ENCODE data around the gene DRAP1.

Gene DRAP1

DNA sequence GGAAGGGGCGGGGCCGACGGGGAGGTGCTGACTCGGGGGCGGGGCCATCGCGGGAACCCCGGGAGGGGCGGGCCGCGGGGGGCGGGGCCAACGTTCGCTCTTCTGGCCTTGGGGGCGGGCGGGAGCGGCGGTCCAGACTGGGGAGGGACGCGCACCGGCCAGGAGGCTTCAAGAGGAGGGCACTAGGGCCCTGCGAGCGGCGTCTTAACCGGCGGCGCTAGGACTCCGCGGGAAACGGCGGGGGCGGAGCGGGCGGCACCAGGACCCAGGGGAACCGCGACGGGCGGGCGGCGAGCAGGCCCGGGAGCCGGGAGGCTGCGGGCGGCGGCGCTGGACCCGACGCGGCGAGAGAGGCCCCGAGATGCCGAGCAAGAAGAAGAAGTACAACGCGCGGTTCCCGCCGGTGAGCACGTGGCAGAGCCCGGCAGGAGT, at the start of gene DRAP1:
TSS of gene DRAP1 (plus strand) at position 286 of the 432 bp plus-strand sequence. CDS start at position 362, 76 bp downstream.
- peak; percentile 99 for DNase-seq

GRCh38 chr11:65869643-65870306, 49.5 kb upstream of the DRAP1 start:
- no peak for DNase-seq

DNA sequence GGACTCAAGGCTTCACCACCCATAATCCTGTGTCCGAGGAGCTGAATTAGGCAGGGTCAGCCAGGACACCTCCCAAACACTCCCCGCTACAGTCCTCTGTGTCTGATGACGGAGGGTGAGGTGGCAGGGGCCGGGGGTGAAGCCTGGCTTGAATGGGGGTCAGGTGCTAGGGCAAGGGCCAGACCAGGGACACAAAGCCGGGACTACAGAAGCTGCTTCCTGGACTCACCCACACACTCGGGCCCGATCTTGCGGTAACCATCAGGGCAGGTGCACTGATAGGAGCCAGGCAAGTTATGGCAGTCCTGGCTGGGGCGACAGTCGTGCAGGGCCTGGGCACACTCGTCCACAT, 48.9 kb upstream of the DRAP1 start:
- DNase-seq = no peak

DNA sequence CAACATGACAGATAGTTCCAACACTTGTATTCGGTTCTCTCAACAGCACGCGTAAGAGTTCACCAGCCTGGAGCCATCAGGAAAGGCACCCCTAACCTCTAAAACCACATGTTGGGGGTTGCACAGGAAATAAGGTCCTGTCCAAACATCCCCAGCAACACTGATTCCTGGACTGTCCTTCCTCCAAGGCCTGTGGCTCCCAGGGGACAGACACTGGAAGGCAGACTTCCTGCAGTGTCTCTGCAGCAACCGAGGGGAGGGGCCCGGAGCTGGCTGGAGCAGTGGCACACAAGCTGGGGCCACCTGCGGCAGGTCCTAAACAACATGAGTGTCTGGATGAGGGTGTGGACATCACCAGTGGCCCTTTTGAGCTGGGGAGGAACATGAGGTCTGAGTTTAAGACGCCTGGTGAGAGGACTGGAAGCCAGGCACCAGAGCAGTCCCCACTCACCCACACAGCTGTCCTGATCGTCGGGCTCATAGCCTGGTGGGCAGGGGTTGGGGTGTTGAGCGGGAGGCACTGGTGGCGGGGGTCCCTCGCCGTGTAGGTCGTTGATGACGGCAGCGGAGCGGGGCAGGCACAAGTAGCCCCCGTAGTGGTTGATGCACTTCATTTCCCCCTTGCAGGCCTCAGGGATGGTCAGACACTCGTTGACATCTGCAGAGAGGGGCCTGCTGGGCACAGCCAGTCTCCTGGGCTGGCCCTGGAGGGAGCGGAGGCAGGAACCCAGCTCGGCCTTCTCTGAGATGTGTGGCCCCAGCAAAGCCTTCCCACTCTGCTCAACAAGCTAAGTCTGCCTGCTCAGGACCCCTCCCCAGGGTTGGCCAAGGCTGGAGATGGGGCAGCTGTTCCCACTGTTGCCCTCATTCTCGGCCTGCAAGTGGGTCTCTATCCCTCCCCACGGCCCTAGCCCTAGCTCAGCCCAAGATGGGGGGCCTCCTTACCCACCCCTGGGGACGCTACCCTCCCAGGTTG, 48.2 kb upstream of the DRAP1 start:
- DNase-seq = no peak

DNA sequence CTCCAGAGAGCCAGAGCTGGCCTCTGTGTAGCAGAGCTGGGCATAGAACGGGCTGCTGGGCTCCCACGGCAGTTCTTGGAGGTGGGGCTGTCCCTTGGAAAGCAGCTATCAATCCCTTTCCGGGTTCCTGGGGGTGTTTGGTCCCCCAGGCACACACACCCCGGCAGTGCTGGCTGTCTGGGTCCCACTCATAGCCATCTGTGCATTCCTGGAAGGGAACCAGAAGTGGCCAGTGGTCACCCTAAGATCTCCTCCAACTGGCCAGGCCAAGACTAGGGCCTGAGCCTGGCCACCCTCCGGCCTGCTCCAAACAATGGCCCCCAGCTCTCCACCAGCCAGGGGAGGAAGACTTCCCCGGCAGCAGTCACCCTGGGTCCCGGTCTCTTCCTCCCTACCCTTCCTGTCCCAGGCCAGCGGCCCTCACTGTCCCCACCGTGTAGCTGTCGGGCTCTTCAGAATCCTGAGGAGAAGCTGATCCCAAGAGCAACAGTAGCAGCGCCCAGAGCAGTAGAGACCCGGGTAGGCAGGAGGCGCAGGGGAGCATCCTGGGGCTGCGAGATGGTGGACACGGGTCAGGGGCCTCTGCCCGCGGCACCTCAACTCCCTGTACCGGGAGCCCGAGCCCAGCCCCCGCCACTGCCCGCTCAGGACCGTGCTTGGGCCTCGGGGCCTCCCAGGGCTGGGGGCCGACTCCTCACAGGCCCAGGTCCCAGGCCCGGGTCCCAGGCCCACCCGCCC, 47.2 kb upstream of the DRAP1 start:
- DNase-seq = no peak

GRCh38 chr11:65872586-65873317, 46.5 kb upstream of the DRAP1 start, which contains the start of gene EFEMP2:
TSS of gene EFEMP2 (minus strand) at chr11:65872800. CDS start at chr11:65872354, 446 bp downstream.
- DNase-seq = peak; percentile 86

DNA sequence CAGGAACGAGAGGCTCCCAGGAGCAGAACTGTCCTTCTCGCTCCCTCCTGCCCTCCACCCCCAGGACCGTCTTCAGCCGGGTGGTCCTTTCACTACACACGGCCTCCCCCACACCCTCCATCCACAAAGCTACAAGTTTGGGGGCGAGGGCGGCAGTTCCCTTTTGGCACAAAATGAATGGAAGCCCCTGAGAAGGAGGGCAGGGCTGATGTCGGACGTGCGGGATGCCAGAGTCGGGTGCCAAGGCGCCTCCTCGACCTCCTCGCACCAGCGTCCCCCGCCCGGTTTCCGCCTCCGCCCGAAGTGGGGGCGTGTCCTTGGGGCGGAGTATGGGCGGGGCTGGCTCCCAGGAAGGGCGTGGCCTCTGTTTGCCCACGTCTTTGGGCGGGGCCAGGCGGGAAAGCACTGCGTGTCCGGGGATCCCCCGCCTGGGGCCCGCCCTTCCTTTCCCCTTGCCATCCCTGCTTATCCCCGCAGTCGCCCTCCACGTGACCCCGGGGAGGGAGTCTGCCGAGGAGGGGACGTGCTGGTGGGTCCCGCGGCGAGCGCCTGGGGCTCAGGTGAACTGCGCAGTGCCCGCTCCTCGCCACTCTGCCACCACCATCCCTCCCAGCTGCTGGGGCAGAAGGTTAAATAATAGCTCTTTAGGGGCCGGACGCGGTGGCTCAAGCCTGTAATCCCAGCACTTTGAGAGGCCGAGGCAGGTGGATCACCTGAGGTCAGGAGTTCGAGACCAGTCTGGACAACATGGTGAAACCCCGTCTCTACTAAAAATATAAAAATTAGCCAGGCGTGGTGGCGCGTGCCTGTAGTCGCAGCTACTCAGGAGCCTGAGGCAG, 45.7 kb upstream of the DRAP1 start:
- peak; percentile 97 for DNase-seq

DNA sequence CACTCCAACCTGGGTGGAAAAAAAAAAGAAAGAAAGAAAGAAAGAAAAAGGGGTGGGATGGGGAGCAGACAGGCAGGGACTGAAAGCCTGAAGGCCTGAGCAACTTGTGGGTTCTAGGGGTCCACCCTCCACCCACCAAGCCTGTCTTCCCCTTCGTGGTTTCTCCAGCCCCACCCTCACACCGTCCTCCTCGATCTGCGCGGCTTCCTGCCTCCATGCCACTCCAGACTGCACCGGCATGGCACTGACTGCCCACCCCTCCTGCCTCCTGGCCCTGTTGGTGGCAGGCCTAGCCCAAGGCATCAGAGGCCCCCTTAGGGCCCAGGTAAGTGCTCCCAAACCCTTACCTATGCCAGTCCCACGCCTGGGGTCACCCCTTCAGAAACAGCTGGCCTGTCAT, 39.6 kb upstream of the DRAP1 start, which contains the start of gene CTSW:
TSS of gene CTSW (plus strand) at position 221 of the 400 bp plus-strand sequence. CDS start at position 239, 18 bp downstream.
- no peak for DNase-seq

DNA sequence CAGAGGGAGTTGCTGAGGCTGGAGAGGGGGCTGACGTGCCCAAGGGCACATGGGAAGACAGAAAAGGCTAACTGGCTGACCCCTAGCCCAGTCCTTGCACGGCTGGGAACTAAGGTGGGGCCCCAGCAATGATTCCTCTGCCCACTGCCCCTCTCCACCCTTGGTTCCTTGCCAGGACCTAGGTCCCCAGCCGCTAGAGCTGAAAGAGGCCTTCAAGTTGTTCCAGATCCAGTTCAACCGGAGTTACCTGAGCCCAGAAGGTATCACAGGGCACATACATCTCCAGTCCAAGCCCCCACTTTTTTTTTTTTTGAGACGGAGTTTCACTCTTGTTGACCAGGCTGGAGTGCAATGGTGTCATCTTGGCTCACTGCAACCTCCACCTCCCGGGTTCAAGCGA, 39.2 kb upstream of the DRAP1 start:
- no peak for DNase-seq

DNA sequence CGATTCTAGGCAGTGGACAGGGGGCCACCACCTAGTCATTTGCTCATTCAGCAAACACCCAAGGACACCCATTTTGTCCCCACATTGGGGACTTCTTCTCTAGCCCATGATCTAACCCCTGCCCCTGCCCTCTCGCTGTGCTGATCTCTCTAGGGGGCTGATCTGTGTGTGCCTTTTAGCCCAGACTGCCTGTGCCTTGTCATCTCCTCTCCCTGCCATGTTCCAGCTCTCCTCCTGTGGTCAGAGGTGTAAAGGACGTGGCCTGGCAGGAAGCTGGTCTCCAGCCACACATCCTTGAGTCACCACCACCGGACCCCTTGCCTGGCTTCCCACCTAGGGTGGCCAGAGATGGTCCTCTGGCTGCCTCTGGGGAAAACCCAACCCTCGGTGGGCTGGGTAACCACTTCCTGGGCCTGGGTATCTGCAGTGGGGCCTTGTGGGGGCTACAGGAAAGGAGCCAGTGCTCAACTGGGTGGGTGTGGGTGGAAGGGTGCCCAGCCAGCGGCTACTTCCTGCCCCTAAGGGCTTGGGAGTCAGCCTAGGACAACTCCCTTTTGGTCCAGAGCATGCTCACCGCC, 38.3 kb upstream of the DRAP1 start:
- no peak for DNase-seq

GRCh38 chr11:65882120-65883057, 36.8 kb upstream of the DRAP1 start:
- DNase-seq = peak; percentile 24

- DNase-seq = peak; percentile 27
Observed at GRCh38 chr11:65883058-65883761, 36.0 kb upstream of the DRAP1 start.

- DNase-seq = no peak
Observed at GRCh38 chr11:65883786-65884715, 35.2 kb upstream of the DRAP1 start.

DNA sequence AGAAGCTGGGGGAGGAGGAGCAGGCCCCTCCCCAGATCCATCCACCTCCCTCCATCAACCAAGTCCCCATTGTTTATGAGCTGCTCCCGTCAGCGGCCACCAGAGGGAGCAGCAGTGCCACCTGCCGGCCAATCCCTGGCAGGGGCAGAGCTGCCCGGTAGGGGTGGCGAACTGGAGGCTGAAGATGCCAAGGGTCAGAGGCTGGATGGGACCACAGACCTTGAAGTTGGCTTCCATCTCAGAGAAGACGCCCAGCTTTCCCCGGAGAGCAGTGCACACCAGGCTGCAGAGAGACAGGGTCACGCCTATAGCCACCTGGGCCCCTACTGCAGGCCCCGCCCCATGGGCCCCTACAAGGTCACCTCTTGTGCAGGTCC, 34.5 kb upstream of the DRAP1 start:
- peak; percentile 72 for DNase-seq

DNA sequence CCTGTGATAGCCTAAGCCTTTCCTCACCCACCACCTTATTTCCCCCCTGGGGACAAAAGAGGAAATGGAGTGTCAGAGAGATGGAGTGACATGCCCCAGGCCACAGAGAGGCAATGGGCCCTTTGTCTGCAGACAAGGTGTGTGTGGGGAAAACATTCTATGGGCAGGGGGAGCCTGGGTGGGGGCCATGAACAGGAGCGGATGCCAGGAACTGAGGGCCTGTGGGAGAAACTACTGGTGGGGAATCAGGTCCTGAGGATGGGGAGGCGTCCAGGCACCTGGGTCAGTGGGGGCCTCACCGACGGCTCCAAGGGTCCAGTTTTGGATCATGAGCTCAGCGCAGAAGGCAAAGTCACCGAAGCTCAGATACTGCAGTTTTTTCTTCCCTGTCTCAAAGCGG, 34.0 kb upstream of the DRAP1 start:
- peak; percentile 27 for DNase-seq

DNA sequence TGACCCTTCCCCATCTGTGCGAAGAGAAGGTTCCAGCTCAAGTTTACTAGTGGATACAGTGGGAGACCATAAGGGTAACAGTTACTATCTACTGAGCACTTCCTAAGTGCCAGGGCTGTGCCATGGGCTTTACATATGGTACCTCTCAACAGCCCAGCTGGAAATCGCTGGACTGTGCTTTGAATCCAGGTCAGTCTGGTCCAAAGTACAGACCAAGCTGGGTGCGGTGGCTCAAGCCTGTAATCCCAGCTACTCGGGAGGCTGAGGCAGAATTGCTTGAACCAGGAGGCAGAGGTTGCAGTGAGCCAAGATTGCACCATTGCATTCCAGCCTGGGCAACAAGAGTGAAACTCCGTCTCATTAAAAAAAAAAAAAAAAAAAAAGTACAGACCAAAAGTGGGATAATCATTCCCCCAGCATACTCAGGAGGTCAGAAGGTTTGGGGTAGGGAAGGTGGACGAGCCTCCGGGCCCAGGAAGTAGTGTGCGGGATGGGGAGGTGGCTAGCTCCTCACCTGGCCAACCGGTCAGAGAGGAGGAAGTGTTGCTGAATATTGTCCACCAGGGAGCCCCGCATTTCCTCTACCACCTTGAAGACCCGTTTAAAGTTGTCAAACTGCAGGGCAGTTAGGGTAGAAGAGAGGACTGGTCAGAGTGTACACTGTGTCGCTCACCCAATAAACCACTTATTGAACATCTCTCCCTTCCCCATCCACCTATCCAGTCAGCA, 33.3 kb upstream of the DRAP1 start:
- no peak for DNase-seq
